ENCODE measurements around the gene LMF2.
"Not testable (repeated sequence)": the region's sequence is repeated elsewhere in the genome, so short reads cannot be mapped to it uniquely, and the experiment has no call there.

Gene LMF2

GRCh38 chr22:50544746-50545253 lies 37.3 kb upstream of the LMF2 start:
- no peak for DNase-seq (ENCODE audit: low read depth)
- TF ChIP-seq CTCF (IDR thresholded peaks at IDR 0.05; ENCODE audit: control insufficient read depth, insufficient read depth, low read depth, low read length, missing control alignments) = no peak
- no peak overlapping the region for H3K4me3 ChIP-seq (ENCODE audit: control insufficient read depth, low read depth, low read length)

GRCh38 chr22:50544078-50544745 lies 36.7 kb upstream of the LMF2 start:
- DNase-seq (ENCODE audit: low read depth) = no peak
- H3K4me3 ChIP-seq (ENCODE audit: control insufficient read depth, low read depth, low read length) = peak overlapping the region; percentile 15
- peak; percentile 62 for TF ChIP-seq CTCF (IDR thresholded peaks at IDR 0.05; ENCODE audit: control insufficient read depth, insufficient read depth, low read depth, low read length, missing control alignments)

GRCh38 chr22:50542416-50542927 lies 35.0 kb upstream of the LMF2 start:
- no peak overlapping the region for H3K4me3 ChIP-seq (ENCODE audit: control insufficient read depth, low read depth, low read length)
- TF ChIP-seq CTCF (IDR thresholded peaks at IDR 0.05; ENCODE audit: control insufficient read depth, insufficient read depth, low read depth, low read length, missing control alignments) = no peak
- no peak for DNase-seq (ENCODE audit: low read depth)

- H3K4me3 ChIP-seq (ENCODE audit: control insufficient read depth, low read depth, low read length) = not testable (repeated sequence)
- DNase-seq (ENCODE audit: low read depth) = peak; percentile 88
Measured at GRCh38 chr22:50541667-50542026, 34.1 kb upstream of the LMF2 start.

- DNase-seq (ENCODE audit: low read depth) = no peak
- no peak overlapping the region for H3K4me3 ChIP-seq (ENCODE audit: control insufficient read depth, low read depth, low read length)
- no peak for TF ChIP-seq CTCF (IDR thresholded peaks at IDR 0.05; ENCODE audit: control insufficient read depth, insufficient read depth, low read depth, low read length, missing control alignments)
Measured at GRCh38 chr22:50540381-50540780, 32.9 kb upstream of the LMF2 start.

GRCh38 chr22:50537765-50538164 lies 30.3 kb upstream of the LMF2 start:
- H3K4me3 ChIP-seq (ENCODE audit: control insufficient read depth, low read depth, low read length) = no peak overlapping the region
- TF ChIP-seq CTCF (IDR thresholded peaks at IDR 0.05; ENCODE audit: control insufficient read depth, insufficient read depth, low read depth, low read length, missing control alignments) = no peak
- DNase-seq (ENCODE audit: low read depth) = no peak

- TF ChIP-seq CTCF (IDR thresholded peaks at IDR 0.05; ENCODE audit: control insufficient read depth, insufficient read depth, low read depth, low read length, missing control alignments) = no peak
- no peak overlapping the region for H3K4me3 ChIP-seq (ENCODE audit: control insufficient read depth, low read depth, low read length)
- DNase-seq (ENCODE audit: low read depth) = no peak
Measured at GRCh38 chr22:50536226-50536625, 28.7 kb upstream of the LMF2 start.
